Aorta (tissue), 5 donors: ENCODE measurements around the gene FBXL15. TPM values are rescaled to one million over a fixed set of nuclear protein-coding genes. Genes with fewer than 3 reads are reported as not detected.
A peak's percentile ranks its signal among the peaks of the same experiment; 100 is the strongest.

Source experiments
- ATAC-seq: fragments of 200-7000 bp; cut with Tn5 transposase; one replicate; pipeline ENCODE4 v1.9.1; 2022; ENCODE audit warnings: moderate library complexity; ENCODE audit not compliant: low FRiP score
- DNase-seq, 2 donors: peaks; one replicate each; pipeline ENCODE4 v3.0.0-alpha.2; 2020
- H3K27ac ChIP-seq, 2 donors: one replicate each; pipeline ENCODE4 v1.5.1; 2013; ENCODE audit warnings: low read length in 2 of 2, mild to moderate bottlenecking in 2 of 2, moderate library complexity in 2 of 2, control low read depth in 1 of 2, inconsistent platforms in 1 of 2, low read depth in 1 of 2
- H3K27me3 ChIP-seq, 2 donors: one replicate each; pipeline ENCODE4 v1.6.1; 2013; ENCODE audit warnings: control low read depth in 1 of 2, low read length in 1 of 2, mild to moderate bottlenecking in 1 of 2, moderate library complexity in 1 of 2; ENCODE audit not compliant: insufficient read depth in 2 of 2, control insufficient read depth in 1 of 2
- H3K36me3 ChIP-seq, 2 donors: one replicate each; pipeline ENCODE4 v1.6.1; 2013; ENCODE audit warnings: control low read depth in 1 of 2, low read length in 1 of 2, mild to moderate bottlenecking in 1 of 2; ENCODE audit not compliant: insufficient read depth in 2 of 2, control insufficient read depth in 1 of 2
- H3K4me1 ChIP-seq, 2 donors: one replicate each; pipeline ENCODE4 v1.6.1; 2013; ENCODE audit warnings: low read length in 2 of 2, control low read depth in 1 of 2, mild to moderate bottlenecking in 1 of 2, moderate library complexity in 1 of 2; ENCODE audit not compliant: insufficient read depth in 2 of 2, control insufficient read depth in 1 of 2
- H3K4me3 ChIP-seq, 2 donors: one replicate each; pipeline ENCODE4 v1.5.1; 2013; ENCODE audit warnings: low read length in 2 of 2, control low read depth in 1 of 2, mild to moderate bottlenecking in 1 of 2
- H3K9me3 ChIP-seq: one replicate; pipeline ENCODE4 v1.6.1; 2013; ENCODE audit warnings: mild to moderate bottlenecking, low read length; ENCODE audit not compliant: control insufficient read depth
- WGBS, 2 donors: extraction: QIAGEN DNeasy Blood & Tissue Kit; methylation state at CpG; one replicate each; pipeline ENCODE4 v1.1.7; 2013; 5-methylcytosine and 5-hydroxymethylcytosine counted together
- intact Hi-C, 2 donors: fragments of 100-400 bp; cut with DNase I; formaldehyde crosslinking; loops; one replicate each; pipeline versions ENCODE4 v1.14.2 to v1.15.0; 2022
- polyA plus RNA-seq, 2 donors: library from polyadenylated mRNA; stranded (reverse); fragments of 200-250 nt; gene quantifications; one replicate each; pipeline ENCODE4 v1.2.3, GENCODE V29; 2013
- total RNA-seq, 2 donors: library from RNA; stranded (reverse); fragmentation: NEBNext Ultra II Directional; extraction: Animal tissue kit (Norgen Biotek cat#: 25700); gene quantifications; one replicate each; pipeline ENCODE4 v1.2.1, GENCODE V29; 2021
- donor health status: healthy with polysubstance abuse.
- donor health status: Bipolar disorder and iron deficiency.
- donor health status: DM: no; HTN: no; CAD: no.
- donor health status: DM: no; HTN: no; CAD: no.
- donor health status: DM: yes; HTN: yes; CAD: no.

The FBXL15 gene
- total and polyA plus RNA-seq, 4 donors, result 7.0 to 30.5 (median 10.4) TPM

DNA sequence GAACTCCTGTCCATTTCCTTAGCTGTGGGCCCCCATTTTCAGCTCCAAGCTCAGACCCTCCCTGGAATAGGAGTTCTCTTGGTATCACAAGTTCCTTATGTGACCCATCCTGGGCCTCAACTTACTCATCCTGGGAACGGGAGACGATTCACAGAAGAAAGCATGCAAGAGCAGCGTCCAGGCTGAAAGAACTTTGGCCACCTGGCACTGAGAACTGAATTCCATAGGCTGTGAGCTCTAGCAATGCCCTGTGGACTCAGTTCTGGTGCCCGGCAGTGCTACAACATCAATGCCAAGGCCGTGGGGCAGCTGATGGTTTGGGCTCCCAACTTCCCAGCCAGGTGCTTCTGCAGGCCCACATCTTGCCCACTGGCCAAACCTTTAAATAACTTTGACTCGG, 15.7 kb downstream of the FBXL15 start:
- Histone ChIP-seq H3K9me3 (no peaks in the 10 kb centered on the region), H3K4me3 (no peak overlapping the region), H3K27ac (no peak overlapping the region), H3K4me1 (peaks cover 0 to 4% of the 10 kb centered on the region in 2 donors), H3K36me3 (no peaks in the 10 kb centered on the region), H3K27me3 (no peaks in the 10 kb centered on the region)
- intact Hi-C loops, result no loop called here
- no peak for DNase-seq
- no peak for ATAC-seq
- WGBS, 2 donors, result 34 to 41% methylated on average over 6 of the region's 6 CpGs

GRCh38 chr10:102437515-102437914, 16.9 kb downstream of the FBXL15 start:
- Histone ChIP-seq H3K27me3 (no peaks in the 10 kb centered on the region), H3K27ac (no peak overlapping the region), H3K9me3 (no peaks in the 10 kb centered on the region), H3K36me3 (no peaks in the 10 kb centered on the region), H3K4me1 (no peaks in the 10 kb centered on the region), H3K4me3 (no peak overlapping the region)
- DNase-seq (no peak), ATAC-seq (no peak)
- intact Hi-C loops, result no loop called here
- WGBS, 2 donors, result 92 to 95% methylated on average over 3 of the region's 3 CpGs

DNA sequence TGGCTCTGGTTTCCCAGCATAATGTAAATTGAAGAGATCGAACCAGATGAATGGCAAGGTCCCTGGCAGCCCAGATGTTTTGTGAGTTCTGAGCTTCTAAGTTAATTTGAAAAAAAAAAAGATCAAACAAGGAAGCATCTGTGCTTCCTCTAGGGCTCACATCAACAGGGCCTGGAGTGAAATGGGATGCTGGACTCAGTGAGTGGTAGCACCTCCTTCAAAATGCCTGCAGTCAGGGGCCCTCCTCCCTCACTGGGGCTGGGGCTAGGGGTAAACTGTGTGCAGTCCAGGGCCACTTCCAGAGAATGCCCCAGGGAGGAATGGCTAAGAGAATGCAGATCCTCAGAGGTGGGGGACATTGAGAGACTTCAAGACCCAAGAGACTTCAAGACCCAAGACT, 17.7 kb downstream of the FBXL15 start:
- no peak overlapping the region for H3K4me3 ChIP-seq
- WGBS, 2 donors, result 85 to 93% methylated on average over 1 of the region's 1 CpG
- ATAC-seq (no peak), DNase-seq (no peak)
- no peaks in the 10 kb centered on the region for H3K36me3 ChIP-seq
- no peak overlapping the region for H3K27ac ChIP-seq
- no peaks in the 10 kb centered on the region for H3K4me1 ChIP-seq
- H3K9me3 ChIP-seq, result no peaks in the 10 kb centered on the region
- no peaks in the 10 kb centered on the region for H3K27me3 ChIP-seq
- intact Hi-C loops, result no loop called here

GRCh38 chr10:102444851-102445250, 24.2 kb downstream of the FBXL15 start:
- H3K36me3 ChIP-seq, result no peaks in the 10 kb centered on the region
- DNase-seq (no peak), ATAC-seq (no peak)
- intact Hi-C loops, result no loop called here
- no peaks in the 10 kb centered on the region for H3K9me3 ChIP-seq
- H3K4me3 ChIP-seq, result no peak overlapping the region
- no peaks in the 10 kb centered on the region for H3K27me3 ChIP-seq
- no peak overlapping the region for H3K27ac ChIP-seq
- 79 to 86% methylated on average over 2 of the region's 2 CpGs for WGBS, 2 donors
- no peaks in the 10 kb centered on the region for H3K4me1 ChIP-seq

DNA sequence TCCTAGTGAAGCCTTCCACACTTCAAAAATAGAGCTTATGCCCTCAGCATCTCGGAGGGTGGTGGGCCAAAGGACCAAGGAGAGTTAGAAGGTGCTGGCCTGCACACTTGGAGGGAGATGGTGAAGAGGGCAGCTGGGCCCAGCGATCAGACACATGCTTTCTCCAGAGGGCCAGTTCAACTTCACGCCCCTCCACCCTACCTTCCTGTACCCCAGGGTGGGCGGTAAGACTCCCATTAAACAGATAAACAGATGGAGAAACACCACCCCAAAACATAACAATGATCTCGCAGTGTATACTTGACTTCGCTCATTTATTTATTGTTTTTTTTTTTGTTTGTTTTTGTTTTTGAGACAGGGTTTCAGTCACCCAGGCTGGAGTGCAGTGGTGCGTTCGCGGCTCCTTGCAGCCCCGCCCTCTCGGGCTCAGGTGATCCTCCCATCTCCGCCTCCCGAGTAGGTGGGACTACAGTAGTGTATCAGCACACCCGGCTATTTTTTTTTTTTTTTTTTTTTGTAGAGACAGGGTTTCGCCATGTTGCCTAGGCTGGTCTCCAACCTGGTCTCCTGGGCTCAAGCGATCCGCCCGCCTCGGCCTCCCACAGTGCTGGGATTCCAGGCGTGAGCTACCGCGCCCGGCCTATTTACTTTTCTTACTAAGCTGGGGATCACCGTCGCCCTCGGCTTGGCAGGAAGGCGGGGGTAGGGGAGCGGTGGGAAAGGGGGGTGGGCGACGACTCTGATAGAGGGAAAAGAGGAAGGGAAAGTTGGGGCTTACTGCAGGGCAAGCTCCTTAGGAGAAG, 28.9 kb downstream of the FBXL15 start:
- Histone ChIP-seq H3K36me3 (no peaks in the 10 kb centered on the region), H3K27me3 (no peaks in the 10 kb centered on the region), H3K4me1 (no peaks in the 10 kb centered on the region), H3K27ac (no peak overlapping the region), H3K4me3 (peak overlapping the region; percentile 81 to 94), H3K9me3 (no peaks in the 10 kb centered on the region)
- DNase-seq, result peak in 1 of 2 donors; percentile 79
- ATAC-seq, result peak; percentile 62
- intact Hi-C loops, result no loop called here
- WGBS, 2 donors, result 12 to 14% methylated on average over 30 of the region's 30 CpGs

GRCh38 chr10:102450124-102450373, 29.4 kb downstream of the FBXL15 start:
- DNase-seq, result no peak
- Histone ChIP-seq H3K27me3 (no peaks in the 10 kb centered on the region), H3K36me3 (no peaks in the 10 kb centered on the region), H3K4me3 (peak overlapping the region; percentile 81 to 94), H3K27ac (peak overlapping the region in 1 of 2 donors; percentile 35), H3K9me3 (no peaks in the 10 kb centered on the region), H3K4me1 (no peaks in the 10 kb centered on the region)
- intact Hi-C loops, result no loop called here
- no peak for ATAC-seq
- 0% methylated on average over 11 of the region's 11 CpGs for WGBS, 2 donors

- 0 to 1% methylated on average over 63 to 104 of the region's 104 CpGs for WGBS, 2 donors
- DNase-seq (peak; percentile 91 to 92), ATAC-seq (peak; percentile 94)
- H3K36me3 ChIP-seq, result no peaks in the 10 kb centered on the region
- H3K4me3 ChIP-seq, result peak overlapping the region; percentile 81 to 94
- H3K4me1 ChIP-seq, result no peaks in the 10 kb centered on the region
- peak overlapping the region in 1 of 2 donors; percentile 41 for H3K27ac ChIP-seq
- intact Hi-C loops, result no loop called here
- no peaks in the 10 kb centered on the region for H3K27me3 ChIP-seq
- no peaks in the 10 kb centered on the region for H3K9me3 ChIP-seq
Observed at GRCh38 chr10:102450374-102451104, 29.9 kb downstream of the FBXL15 start.

- Histone ChIP-seq H3K36me3 (no peaks in the 10 kb centered on the region), H3K4me3 (peak within 1 kb of the TSS; percentile 81 to 94), H3K27me3 (no peaks in the 10 kb centered on the region), H3K4me1 (no peaks in the 10 kb centered on the region), H3K9me3 (no peaks in the 10 kb centered on the region), H3K27ac (peak within 1 kb of the TSS in 1 of 2 donors; percentile 41)
- DNase-seq (peak in 1 of 2 donors; percentile 78), ATAC-seq (no peak)
- WGBS, 2 donors, result 40 to 44% methylated on average over 28 of the region's 28 CpGs
- intact Hi-C loops, result no loop called here
Observed at GRCh38 chr10:102451105-102451969, 30.7 kb downstream of the FBXL15 start, which contains the start of gene C10orf95. Gene C10orf95, minus strand, starts transcription at chr10:102451543. Its CDS starts 450 bp downstream, at chr10:102451093.
